HG03045 (cell line): Measurements from ENCODE around the gene MMP26.

Experiments used
- ATAC-seq: cut with Tn5 transposase; IDR thresholded peaks from one replicate; pipeline ENCODE4 v1.9.1; 2021; ENCODE audit warnings: mild to moderate bottlenecking, moderate library complexity; ENCODE audit not compliant: unreplicated experiment

Gene MMP26

DNA sequence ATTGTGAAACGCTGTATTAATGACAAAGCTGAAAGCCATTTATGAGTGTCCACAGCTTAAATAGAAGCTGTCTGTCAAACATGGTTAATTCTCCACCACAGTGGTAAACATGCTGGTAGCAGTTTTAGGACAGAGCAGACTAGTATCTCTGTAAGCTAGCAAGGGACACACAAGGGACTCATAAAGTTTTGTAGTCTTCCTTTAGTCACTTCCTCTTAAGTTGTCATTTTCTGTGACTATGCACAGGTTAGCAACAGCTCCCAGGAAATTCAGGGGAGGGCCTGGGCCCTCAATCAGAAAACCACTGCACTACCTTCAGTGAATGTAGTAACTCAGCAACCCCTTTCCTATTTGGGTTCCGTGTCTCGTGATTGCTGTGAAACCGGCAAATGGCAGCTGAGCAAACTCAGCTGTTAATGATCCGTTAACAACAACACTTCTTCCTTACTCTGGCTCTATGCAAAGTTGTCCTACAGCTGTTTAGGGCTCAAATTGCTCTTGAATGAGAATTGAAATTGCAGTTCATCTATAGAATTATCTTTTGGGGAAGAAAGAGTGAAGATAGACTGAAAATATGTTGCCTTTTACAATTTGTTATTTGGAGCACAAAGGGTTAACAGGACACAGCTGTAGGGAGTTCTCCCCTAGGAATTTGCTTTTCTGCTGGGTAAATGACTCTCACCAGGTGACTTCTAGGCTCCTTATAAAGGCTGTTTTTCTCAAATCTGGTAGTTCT, at the start of gene MMP26:
Gene MMP26 (plus strand): TSS at position 731 of the 736 bp plus-strand sequence.
- no peak for ATAC-seq

DNA sequence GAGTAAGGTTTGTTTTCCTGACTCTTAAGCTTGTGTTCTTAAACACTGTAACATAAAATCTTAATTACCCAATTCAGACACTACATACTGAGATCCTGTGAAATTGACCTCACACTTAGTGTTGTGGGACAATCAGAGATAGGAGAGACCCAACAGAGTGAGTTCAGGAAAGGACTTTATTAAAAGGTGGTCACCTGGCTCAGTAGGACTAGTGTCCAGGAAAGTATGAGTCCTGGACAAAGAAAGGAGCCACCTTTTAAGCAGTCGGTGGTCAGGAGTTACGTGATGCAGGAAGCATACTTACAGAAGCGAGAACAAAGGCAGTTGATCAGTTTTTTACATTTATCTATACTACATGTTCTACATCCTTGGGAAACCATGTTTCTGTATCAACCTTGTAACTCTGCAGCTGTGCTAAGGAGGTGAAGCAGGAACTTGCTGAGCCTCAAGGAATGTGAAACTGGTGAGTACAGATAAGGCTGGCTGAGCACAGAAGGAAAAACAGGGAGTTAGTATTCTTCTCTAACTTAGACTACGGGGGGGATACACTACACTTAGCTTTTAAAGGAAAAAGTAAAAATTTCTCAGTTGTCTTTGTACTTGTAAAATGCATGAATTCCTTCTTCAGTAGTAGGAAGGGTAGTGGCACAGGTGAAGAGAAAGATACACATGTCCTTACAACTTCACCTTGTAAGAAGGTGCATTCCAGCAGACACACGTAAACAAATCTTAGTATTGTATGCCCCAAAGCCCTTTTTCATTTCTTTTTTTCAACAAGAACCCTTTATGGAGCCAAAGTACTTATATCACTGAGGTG, 45.7 kb upstream of the MMP26 start:
- no peak for ATAC-seq

DNA sequence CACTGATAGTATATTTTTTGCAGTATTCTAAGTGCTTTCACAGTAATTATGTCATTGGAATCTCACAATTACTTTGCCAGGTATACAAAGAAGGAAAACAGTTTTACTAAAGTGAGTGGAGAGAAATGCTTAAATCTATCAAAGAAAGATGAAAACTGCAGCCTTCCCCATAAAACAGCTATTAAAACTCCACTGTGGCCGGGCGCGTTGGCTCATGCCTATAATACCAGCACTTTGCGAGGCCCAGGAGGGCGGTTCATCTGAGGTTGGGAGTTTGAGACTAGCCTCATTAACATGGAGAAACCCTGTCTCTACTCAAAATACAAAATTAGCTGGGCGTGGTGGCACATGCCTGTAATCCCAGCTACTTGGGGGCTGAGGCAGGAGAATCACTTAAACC, 41.7 kb upstream of the MMP26 start:
- no peak for ATAC-seq

DNA sequence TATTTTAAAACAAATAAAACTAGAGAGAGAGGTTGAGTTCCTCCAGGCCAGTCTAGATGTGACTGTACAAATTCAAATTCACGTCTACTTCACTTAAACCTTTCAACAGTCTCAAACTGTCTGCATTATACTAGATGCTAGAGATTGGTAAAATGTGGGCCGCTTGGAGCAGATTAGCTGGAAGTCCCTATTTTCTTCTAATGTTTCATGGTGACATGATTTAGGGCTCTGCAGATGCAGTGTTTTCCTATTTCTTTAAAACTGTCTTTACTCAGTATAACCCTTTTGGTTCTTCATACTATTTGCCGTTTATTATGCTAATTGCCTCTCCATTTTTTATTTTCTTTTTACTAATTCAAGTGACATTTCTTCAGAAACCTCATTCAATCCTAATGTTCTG, 40.4 kb upstream of the MMP26 start:
- ATAC-seq = no peak

DNA sequence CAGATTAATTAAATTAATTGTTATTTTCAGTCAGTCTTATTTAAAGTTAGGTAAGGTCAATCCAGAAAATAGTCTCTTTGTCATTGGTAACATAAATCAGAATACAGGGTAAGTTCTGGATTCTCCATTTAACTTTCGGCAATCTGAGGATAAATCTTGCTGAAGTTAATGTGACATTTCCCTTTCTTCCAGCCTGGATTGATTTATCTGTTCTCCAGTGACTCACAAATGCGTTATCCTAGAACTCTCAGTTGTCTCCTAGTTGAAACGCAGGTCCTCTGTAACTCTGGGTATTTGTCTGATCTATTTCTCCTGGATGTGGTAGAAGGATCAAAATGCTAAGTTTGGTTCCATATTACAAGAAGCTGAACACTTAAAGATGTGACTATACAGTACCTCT, 39.8 kb upstream of the MMP26 start:
- ATAC-seq = no peak

DNA sequence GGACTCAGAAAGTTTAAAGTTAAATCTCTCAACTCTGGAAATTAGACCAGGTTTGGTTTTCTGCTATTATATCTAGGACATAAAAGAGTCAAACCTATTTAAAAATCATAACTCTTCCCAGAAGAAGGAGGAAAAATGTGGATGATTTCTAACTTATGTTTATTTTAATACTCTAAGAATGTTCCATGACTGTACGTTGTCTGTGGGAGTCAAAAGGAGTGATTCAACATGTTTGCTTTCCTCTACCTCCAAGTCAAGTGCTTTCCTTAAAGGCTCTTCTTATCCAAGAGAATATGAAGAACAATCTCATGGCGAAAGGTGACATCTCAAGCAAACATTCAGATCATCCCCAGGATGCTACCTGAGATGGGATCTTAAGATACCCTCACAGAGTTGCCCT, 39.2 kb upstream of the MMP26 start:
- ATAC-seq = no peak

DNA sequence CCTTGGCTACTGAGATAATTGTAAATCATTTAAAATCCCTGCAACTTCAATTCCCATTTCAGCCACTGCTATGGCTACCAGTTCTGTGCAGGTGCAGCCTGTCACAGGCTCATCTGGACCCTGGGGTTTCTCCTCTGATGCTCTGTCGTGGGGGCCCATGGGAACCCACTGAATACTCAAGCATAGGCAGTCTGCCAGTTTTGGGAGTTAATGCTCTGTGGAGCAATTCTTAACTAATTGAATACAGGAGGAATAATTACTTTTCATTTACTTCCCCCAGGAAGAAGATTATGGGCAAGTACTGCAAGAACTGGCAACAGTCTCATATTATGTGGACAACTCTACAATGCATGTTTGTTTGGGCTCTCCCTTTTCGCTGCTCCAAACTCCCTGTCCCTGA, 32.8 kb upstream of the MMP26 start:
- no peak for ATAC-seq

DNA sequence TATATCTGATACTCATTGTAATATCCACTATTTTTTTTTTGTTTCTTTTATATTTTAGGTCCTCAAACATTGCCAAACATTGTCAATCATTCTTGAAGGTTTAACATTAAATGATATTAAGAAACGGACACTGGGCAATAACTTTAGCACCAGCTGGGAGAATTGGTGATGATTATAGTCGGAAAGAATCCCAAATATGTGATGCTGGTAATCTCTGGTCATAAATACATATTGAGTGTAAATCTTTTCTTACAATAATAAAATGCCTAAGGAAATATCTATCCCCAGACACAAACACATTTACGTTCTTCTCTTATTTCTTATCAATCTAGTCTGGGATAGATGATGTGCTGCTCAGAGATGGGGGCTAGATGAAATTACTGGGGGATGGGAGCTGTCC, 32.1 kb upstream of the MMP26 start:
- no peak for ATAC-seq

DNA sequence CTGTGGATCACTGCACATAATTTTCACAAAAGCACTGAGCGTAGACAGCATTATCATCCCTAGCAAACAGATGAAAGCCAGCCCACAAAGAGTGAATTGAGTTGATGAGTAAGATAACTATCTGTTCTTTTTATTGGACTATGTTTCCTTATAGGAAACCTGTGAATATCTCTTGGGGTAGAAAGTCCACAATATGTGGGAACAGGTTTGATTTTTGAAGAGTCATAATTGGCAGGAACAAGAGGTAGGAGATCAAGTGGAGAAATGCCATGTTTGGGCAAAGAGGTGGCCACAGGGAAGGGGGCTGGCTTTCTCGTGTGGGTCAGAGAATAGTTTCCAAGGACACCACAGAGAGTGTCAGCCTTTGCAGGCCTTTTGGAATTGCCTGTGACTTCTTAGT, 30.8 kb upstream of the MMP26 start:
- no peak for ATAC-seq

DNA sequence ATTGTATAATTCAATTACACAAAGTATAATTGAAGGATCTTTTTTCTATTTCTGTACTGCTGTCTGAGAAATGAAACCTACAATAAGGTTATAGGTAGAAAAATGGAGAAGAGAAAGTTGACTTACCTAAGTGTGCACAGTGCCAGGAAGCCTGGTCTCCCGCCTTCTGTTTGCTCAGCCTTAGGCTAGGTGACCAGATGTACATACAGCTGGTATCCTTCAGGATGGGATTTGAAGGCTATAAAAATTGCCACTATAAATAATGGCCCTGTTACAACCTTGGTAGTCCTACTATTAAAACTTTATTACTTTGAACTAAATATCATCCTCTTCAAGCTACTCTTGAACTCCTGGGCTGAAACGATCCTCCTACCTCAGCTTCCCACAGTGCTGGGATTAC, 26.6 kb upstream of the MMP26 start:
- no peak for ATAC-seq

DNA sequence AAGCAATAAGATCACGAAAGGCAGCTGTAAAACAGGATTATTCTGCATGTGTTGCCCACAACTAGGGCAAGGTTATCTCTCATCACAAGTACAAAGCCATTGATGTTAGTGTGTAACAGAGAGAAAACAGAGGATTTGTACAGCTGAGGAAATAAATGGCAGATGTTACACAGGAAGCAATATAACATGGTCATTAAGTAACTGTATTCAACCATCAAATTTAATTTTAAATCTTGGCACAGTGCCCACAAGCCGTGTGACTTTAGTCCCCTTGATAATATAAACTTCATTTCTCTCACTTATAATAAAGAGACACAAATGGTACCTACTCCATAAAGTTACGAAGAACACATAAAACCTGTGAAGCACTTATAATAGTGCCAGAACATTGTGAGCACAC, 24.2 kb upstream of the MMP26 start:
- ATAC-seq = no peak

DNA sequence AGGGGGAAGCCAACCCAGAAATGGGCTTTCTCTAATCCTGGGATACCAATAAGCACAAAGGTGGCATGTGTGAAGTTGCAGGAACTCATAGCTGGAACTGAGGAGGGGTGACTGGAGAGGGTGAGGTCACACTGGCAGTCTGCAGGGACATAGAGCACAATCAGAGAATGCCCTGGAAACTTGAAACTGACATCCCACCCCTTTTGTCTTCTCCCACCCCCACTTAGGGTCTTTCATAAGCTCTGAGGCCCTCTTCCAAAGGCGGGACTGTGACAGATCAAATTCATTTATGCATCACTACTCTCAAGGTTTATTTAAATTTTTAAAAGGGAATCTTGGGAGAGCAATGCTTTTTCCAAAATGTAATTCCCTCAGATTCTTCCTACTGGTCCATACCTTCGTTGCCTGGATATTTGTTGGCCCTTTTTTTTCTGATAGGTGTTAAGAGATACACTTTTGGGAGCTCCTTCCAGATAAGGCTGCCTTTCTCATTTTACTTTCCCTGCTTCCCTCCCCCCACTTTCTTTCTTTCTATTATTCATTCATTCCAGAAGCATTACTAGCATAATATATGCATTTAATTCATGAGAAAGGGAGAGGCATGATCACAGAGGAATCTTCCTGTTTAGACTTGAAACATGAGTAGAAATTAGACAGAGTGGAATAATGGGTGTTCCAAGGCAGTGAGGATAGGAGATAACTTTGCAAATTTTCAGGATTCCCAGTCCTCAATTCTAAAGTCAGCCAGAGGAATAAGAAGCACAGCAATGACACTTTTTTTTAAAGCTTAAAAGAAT, 21.8 kb upstream of the MMP26 start:
- no peak for ATAC-seq

DNA sequence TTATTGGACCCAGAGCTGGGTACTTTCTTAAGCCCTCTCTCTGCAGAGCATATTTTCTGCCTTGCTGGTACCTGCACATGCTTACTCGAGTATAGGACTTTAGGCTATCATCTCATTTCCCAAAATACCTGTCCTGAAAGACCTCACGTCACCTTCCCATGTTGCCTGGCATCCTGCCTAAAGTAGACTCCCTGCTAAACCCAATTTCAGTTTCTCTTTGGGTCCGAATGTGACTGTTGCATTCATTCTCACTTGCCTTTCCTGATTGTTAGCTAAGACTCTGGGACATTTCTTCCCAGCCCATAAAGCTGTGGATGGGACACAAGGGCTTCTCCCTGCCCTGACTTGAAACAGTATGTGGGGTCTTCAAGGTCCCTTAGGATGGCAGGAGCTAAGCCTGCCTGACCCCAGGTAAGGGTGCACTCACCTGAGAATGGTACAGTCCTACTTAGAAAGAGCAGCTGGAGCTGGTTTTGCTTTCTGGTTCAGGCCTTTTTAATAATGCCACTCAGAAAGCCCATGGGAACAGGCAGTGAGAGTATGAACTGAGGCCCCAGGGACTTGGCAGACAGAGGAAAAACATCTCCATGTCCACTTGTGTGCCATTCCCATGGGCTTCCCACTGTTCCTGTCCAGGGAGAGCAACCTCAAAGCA, 19.8 kb upstream of the MMP26 start:
- no peak for ATAC-seq

DNA sequence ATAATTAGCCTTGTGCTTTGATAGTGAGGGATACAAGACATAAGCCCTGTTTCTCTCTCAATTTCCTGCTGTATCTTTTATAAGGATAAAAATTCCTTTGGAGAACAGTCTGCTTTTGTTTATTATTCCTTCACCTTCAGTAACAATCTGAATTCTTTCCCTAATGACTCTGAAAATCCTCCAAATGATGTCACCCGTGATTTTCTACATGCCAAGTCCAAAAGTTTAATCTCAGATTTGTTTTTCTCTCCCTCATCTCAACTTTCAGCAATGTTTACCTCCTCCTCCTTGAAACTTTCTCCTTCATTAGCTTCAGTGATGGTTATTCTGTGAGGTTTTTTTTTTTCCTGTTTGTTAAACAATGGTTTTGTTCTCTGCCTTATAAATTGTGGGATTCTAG, 9.1 kb upstream of the MMP26 start:
- no peak for ATAC-seq

DNA sequence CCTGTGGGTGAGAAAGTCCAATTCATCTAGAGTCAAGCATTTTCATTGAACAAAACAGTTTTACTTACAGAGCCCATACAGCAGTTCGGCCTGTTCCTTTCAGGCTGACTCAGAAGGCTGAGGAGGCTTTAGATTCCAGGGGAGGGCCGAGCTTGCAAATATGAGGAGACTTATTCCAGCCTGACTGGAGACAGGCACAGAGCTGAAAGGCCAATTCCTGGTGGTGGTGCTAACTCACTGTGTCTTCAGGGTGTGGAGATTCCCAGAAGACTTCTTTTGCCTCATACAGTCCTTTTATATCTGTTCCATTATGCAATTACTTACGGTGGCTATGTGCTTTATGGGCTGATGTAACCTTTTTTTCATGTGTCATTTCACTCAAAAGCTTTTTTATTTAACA, 7.0 kb upstream of the MMP26 start, which contains the start of gene OR51E2:
Gene OR51E2 (minus strand): TSS at position 269 of the 400 bp plus-strand sequence. CDS start 15,142 bp downstream, outside the sequence.
- no peak for ATAC-seq

DNA sequence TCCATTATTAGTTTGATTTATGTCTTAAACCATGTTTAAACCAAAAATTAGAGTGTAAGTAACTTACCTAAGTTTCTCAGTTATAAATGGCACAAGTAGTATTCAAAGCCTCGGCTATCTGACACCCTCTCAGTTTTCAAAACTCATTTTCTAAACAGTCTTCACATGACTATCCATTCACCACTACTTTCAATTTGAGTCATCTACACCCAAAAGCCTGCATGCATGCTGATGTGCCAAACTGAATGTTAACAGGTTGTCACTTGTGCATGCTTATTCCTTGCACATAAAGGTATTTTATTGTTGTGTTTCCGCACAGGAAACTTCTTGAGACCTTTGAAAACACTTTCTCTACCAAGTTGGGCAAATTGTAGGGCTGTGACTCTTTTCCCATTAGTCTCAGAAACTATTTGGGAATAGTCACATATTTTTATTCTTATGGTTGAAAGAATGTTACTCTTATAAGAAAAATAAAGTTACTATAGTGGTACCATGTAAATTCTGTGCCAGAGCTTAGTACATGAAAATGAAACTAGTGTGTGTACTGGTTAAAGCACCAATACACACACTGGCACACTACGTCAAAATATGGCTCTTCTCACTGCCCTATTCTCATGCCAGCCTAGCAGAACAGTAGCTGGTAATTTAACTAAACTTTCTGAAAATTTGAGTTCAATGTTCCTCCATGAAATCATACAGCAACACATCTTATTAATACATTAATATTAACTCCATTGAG, 4.7 kb upstream of the MMP26 start:
- peak; percentile 92 for ATAC-seq

DNA sequence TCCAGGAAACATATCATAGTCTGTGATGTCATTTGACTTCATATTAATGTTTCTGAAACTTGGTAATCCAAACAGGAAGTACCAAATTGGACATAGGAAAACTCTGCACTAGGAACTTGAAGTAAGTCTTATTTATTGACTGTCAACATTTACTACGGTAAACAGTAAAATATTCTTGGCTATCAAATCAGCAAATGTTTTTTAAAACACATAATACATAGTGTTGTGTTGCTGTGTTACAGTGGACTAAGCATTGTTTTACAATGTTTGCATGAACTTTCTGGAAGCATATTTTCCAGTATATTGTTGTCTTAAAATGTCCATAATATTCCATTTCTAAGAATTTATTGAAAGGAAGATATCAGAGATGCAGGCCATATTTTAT, 4.2 kb upstream of the MMP26 start:
- no peak for ATAC-seq

DNA sequence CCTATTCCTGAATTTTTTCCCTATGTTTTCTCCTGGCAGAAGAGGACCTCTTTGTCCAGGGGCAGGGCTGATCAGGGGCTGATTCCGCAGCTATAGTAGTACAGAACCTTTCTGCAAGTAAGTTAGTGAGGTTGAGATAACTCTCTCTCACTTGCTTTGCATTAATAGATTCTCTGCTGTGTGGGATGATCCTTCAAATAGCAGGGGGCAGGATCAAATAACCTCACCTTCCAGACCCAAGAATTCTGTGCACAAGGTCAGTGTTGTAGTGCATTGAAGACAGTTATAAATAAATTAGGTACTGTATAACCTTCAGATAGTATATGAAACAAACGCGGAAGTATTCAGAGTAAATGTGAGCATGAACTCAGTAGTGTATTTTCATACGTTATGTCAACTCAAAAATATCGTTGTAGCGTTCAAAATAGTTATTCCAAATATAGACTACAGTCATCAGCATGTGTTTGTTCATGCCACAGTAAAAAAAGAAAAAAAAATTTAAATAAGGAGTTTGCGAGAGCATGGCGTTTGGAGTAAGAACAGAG, 278 bp downstream of the MMP26 start:
- ATAC-seq = no peak

DNA sequence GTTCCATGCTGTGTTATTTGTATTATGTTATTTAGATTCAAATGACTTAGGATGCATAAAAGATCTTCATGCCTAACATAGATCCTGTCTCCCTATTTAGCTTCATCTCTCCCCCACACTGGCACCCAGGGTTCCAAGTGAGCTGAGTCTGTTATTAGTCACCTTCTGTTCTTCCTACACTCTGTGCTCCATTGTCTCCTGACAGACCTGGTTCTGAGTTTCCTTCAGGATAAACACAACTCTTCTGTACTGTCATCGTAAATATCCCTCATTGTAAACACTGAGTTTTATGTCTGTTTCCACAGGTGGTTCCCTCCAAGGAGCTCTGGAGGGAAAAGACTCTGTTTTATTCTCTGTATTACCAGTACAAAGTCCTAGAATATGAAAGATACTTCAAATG, 8.7 kb downstream of the MMP26 start:
- ATAC-seq = no peak

DNA sequence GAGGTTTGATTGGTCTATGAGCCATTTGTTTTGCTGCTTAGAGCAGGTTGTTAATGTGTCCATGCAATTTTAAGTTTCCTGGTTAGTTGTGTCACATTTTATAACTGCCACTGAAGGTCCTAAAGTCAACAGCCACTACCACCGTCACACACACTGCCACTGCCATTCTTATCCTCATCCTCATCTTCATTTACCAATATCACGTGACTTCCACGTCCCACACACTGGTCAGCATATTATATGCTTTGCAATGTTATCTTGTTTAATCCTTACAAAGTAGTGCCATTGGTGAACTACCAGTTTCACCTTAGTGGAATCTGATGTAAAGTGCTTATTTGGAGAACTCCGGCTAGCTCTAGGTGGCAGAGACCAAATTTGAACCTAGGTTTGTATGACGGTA, 9.7 kb downstream of the MMP26 start:
- ATAC-seq = no peak
